ENCODE data around the gene WNT10A. TPM values are rescaled to one million over a fixed set of nuclear protein-coding genes. Genes with fewer than 3 reads are reported as not detected.
A peak's percentile ranks its signal among the peaks of the same experiment; 100 is the strongest.

Gene WNT10A
- total RNA-seq, 1 experiment from 2014 or later = 1.5 TPM

DNA sequence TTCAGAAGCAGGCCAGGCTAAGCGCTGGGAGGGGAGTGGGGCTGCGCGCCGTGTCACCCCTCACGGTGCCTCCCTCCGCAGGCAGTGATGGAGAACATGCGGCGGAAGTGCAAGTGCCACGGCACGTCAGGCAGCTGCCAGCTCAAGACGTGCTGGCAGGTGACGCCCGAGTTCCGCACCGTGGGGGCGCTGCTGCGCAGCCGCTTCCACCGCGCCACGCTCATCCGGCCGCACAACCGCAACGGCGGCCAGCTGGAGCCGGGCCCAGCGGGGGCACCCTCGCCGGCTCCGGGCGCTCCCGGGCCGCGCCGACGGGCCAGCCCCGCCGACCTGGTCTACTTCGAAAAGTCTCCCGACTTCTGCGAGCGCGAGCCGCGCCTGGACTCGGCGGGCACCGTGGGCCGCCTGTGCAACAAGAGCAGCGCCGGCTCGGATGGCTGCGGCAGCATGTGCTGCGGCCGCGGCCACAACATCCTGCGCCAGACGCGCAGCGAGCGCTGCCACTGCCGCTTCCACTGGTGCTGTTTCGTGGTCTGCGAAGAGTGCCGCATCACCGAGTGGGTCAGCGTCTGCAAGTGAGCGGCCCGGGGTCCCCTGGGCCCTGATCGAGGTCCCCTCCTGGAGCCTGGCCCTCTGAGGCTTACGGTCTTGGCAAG lies 12.2 kb downstream of the WNT10A start:
- no TSS peak for BruUV-seq (replicated peaks)
- Histone ChIP-seq H3K9ac (ENCODE audit: low read length) (peak overlapping the region; percentile 82), H3K27me3 (ENCODE audit: insufficient read depth, low read length) (no peaks in the 10 kb centered on the region), H3K9me3 (ENCODE audit: control insufficient read depth in 1 of 2, insufficient read depth in 1 of 2, low read depth in 1 of 2, low read length in 2 of 2) (no peaks in the 10 kb centered on the region), H2AFZ (ENCODE audit: low read depth, low read length, poor library complexity, severe bottlenecking) (no peak overlapping the region), H3K36me3 (ENCODE audit: control insufficient read depth in 1 of 2, insufficient read depth in 2 of 2, low read length in 2 of 2) (no peaks in the 10 kb centered on the region), H3K27ac (ENCODE audit: low read depth, low read length) (peak overlapping the region; percentile 92), H4K20me1 (ENCODE audit: insufficient read depth) (no peaks in the 10 kb centered on the region), H3K4me1 (ENCODE audit: control insufficient read depth in 1 of 2, insufficient read depth in 2 of 2, low read length in 2 of 2) (peaks cover 47 to 61% of the 10 kb centered on the region in 2 experiments), H3K4me2 (ENCODE audit: low read length) (peak overlapping the region; percentile 92), H3K4me3 (replicated peaks in 1 of 2; ENCODE audit: low read depth in 1 of 2, low read length in 2 of 2) (peak overlapping the region; percentile 69 to 76), H3K9me2 (ENCODE audit: insufficient read depth) (no peaks in the 10 kb centered on the region), H3K79me2 (ENCODE audit: insufficient read depth, low read length) (no peaks in the 10 kb centered on the region; the same call in 1 of the 2 replicates)
- ChIA-PET CTCF (interaction anchor here (0.7 to 10.3 kb wide), 6 partner anchors 14 to 109 kb away, joined by 3 to 278 read pairs (median 6); partner anchors contain the start of gene WNT10A), POLR2A (interaction anchor here (1.0 to 1.7 kb wide), 2 partner anchors 9 to 109 kb away, joined by 3 to 4 read pairs; no protein-coding TSS in a partner anchor), RAD21 (ENCODE audit: low non-redundant PET in 1 of 2, low total read pairs in 2 of 2, uncharacterized antibody in 2 of 2, unreplicated experiment in 2 of 2) (no interaction called here)
- DNase-seq (ENCODE audit: low read depth, low spot score) = peak; percentile 56
- intact Hi-C loops (cut with micrococcal nuclease) = no loop called here
- peak; percentile 66 for ATAC-seq
- TF ChIP-seq, protein P1, sequence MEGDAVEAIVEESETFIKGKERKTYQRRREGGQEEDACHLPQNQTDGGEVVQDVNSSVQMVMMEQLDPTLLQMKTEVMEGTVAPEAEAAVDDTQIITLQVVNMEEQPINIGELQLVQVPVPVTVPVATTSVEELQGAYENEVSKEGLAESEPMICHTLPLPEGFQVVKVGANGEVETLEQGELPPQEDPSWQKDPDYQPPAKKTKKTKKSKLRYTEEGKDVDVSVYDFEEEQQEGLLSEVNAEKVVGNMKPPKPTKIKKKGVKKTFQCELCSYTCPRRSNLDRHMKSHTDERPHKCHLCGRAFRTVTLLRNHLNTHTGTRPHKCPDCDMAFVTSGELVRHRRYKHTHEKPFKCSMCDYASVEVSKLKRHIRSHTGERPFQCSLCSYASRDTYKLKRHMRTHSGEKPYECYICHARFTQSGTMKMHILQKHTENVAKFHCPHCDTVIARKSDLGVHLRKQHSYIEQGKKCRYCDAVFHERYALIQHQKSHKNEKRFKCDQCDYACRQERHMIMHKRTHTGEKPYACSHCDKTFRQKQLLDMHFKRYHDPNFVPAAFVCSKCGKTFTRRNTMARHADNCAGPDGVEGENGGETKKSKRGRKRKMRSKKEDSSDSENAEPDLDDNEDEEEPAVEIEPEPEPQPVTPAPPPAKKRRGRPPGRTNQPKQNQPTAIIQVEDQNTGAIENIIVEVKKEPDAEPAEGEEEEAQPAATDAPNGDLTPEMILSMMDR (IDR thresholded peaks at IDR 0.05 in 2 of 3, conservative IDR thresholded peaks at IDR 0.05 in 1 of 3; ENCODE audit: borderline replicate concordance in 1 of 3, insufficient read depth in 1 of 3, low read depth in 2 of 3, low read length in 2 of 3) = peak in 2 of 3 experiments; percentile 43 to 48; a peak in 4 of 6 replicates
- no peak for TF ChIP-seq SP1 (IDR thresholded peaks at IDR 0.05; ENCODE audit: low read depth)
- TF ChIP-seq SRF (IDR thresholded peaks at IDR 0.05; ENCODE audit: low read depth) = no peak
- peak; percentile 72 for TF ChIP-seq YY1 (IDR thresholded peaks at IDR 0.05; ENCODE audit: extremely low read depth, insufficient replicate concordance, low read depth, low read length)
- TF ChIP-seq ELF1 (IDR thresholded peaks at IDR 0.05; ENCODE audit: borderline replicate concordance, low read depth) = no peak
- TF ChIP-seq, protein P2, sequence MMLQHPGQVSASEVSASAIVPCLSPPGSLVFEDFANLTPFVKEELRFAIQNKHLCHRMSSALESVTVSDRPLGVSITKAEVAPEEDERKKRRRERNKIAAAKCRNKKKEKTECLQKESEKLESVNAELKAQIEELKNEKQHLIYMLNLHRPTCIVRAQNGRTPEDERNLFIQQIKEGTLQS (IDR thresholded peaks at IDR 0.05) = no peak
- peak; percentile 42 for TF ChIP-seq TCF7L2 (IDR thresholded peaks at IDR 0.05; ENCODE audit: borderline replicate concordance, extremely low read depth, insufficient read depth, insufficient read length)
- TF ChIP-seq RAD21 (IDR thresholded peaks at IDR 0.05; ENCODE audit: low read depth) = no peak
- TF ChIP-seq SIN3A (IDR thresholded peaks at IDR 0.05; ENCODE audit: low read depth) = no peak
- TF ChIP-seq EZH2phosphoT487 (IDR thresholded peaks at IDR 0.05; ENCODE audit: borderline replicate concordance) = no peak
- no peak for TF ChIP-seq FOSL1 (IDR thresholded peaks at IDR 0.05; ENCODE audit: low read depth)
- peak; percentile 91 for TF ChIP-seq ZFX (IDR thresholded peaks at IDR 0.05)
- no peak for TF ChIP-seq CBX3 (IDR thresholded peaks at IDR 0.05; ENCODE audit: low read depth)
- TF ChIP-seq POLR2A (IDR thresholded peaks at IDR 0.05; ENCODE audit: borderline replicate concordance, extremely low read depth, insufficient read depth, insufficient read length) = no peak
- TF ChIP-seq, protein P3, sequence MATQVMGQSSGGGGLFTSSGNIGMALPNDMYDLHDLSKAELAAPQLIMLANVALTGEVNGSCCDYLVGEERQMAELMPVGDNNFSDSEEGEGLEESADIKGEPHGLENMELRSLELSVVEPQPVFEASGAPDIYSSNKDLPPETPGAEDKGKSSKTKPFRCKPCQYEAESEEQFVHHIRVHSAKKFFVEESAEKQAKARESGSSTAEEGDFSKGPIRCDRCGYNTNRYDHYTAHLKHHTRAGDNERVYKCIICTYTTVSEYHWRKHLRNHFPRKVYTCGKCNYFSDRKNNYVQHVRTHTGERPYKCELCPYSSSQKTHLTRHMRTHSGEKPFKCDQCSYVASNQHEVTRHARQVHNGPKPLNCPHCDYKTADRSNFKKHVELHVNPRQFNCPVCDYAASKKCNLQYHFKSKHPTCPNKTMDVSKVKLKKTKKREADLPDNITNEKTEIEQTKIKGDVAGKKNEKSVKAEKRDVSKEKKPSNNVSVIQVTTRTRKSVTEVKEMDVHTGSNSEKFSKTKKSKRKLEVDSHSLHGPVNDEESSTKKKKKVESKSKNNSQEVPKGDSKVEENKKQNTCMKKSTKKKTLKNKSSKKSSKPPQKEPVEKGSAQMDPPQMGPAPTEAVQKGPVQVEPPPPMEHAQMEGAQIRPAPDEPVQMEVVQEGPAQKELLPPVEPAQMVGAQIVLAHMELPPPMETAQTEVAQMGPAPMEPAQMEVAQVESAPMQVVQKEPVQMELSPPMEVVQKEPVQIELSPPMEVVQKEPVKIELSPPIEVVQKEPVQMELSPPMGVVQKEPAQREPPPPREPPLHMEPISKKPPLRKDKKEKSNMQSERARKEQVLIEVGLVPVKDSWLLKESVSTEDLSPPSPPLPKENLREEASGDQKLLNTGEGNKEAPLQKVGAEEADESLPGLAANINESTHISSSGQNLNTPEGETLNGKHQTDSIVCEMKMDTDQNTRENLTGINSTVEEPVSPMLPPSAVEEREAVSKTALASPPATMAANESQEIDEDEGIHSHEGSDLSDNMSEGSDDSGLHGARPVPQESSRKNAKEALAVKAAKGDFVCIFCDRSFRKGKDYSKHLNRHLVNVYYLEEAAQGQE (IDR thresholded peaks at IDR 0.05; ENCODE audit: low read depth) = no peak
- no peak for TF ChIP-seq EGR1 (IDR thresholded peaks at IDR 0.05; ENCODE audit: low read depth)
- no peak for TF ChIP-seq ZNF274 (IDR thresholded peaks at IDR 0.05; ENCODE audit: low read depth, low read length)
- TF ChIP-seq, protein P4, sequence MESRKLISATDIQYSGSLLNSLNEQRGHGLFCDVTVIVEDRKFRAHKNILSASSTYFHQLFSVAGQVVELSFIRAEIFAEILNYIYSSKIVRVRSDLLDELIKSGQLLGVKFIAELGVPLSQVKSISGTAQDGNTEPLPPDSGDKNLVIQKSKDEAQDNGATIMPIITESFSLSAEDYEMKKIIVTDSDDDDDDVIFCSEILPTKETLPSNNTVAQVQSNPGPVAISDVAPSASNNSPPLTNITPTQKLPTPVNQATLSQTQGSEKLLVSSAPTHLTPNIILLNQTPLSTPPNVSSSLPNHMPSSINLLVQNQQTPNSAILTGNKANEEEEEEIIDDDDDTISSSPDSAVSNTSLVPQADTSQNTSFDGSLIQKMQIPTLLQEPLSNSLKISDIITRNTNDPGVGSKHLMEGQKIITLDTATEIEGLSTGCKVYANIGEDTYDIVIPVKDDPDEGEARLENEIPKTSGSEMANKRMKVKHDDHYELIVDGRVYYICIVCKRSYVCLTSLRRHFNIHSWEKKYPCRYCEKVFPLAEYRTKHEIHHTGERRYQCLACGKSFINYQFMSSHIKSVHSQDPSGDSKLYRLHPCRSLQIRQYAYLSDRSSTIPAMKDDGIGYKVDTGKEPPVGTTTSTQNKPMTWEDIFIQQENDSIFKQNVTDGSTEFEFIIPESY (IDR thresholded peaks at IDR 0.05; ENCODE audit: extremely low read depth, insufficient replicate concordance, low read length) = peak; percentile 64
- TF ChIP-seq POLR2AphosphoS5 (IDR thresholded peaks at IDR 0.05; ENCODE audit: low read depth, low read length) = peak; percentile 88
- no peak for TF ChIP-seq CEBPB (IDR thresholded peaks at IDR 0.05; ENCODE audit: low read depth)
